GM08714 (cell line): Measurements from ENCODE around the gene HUWE1.

ENCODE experiments used
- H3K4me3 ChIP-seq: fragments of 200-500 bp; sonication (Bioruptor generic); 2 replicates; pipeline ENCODE4 v1.5.1; 2014; ENCODE audit warnings: mild to moderate bottlenecking, low read length, inconsistent platforms
- ZNF274 ChIP-seq: IDR thresholded peaks from 2 replicates; pipeline ENCODE4 v1.6.1; 2012; ENCODE audit warnings: mild to moderate bottlenecking, low read depth, low read length

Gene HUWE1

DNA sequence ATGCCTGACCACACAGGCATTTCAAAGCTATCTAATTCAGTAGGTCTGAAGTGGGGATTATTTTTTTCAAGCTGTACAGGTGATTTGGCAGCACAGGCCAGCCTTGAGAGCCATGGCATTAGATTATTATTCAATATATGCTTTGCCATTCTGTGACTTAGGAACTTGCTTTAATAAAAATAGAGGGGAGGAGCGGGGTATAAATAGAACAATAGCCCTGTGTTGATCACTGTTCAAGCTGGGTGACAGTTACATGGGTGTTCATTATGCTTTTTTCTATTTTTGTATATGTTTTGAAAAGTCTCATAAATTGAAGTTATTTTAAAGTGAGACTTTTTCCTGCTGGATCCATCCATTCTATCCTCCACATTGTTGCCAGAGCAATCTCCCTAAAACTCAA is 20.3 kb downstream of the HUWE1 start:
- no peak overlapping the region for H3K4me3 ChIP-seq
- no peak for TF ChIP-seq ZNF274

DNA sequence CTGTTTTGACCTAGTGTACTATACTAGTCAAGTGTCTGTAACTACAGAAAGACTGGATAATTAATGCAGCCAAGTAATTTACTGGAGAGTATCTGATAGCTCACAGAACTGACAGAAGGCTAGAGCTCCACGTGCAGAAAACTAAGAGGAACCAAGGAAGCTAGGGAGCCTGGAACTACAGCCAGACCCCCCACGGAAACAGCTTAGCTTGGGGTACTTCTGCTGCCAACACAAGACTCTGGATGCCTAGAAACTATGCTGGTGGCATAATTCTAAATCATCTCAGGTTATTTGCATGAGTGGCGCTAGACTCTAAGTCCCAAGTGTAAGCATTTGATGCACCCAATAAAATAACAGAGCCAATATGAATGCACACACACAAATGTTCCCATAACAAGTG is 26.5 kb downstream of the HUWE1 start:
- no peak overlapping the region for H3K4me3 ChIP-seq
- no peak for TF ChIP-seq ZNF274

GRCh38 chrX:53659039-53659438 is 27.5 kb downstream of the HUWE1 start:
- H3K4me3 ChIP-seq, result no peak overlapping the region
- no peak for TF ChIP-seq ZNF274

DNA sequence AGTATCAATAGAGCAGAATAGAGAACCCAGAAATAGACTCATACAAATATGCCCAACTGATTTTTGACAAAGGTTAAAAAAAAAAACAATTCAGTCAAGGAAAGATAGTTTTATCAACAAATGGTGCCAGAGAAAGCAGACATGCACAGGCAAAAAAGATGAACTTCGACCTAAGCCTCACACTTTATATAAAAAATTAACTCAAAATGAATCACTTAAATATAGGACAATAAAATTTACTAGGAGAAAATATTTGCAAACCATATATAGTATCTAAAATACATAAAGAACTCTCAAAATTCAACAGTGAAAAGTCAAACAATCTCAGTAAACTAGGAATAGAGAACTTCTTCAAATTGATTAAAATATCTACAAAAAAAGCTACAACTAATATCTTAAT is 29.7 kb downstream of the HUWE1 start:
- H3K4me3 ChIP-seq, result no peak overlapping the region
- TF ChIP-seq ZNF274, result no peak

GRCh38 chrX:53654376-53654775 is 32.1 kb downstream of the HUWE1 start:
- TF ChIP-seq ZNF274, result no peak
- H3K4me3 ChIP-seq, result no peak overlapping the region

- H3K4me3 ChIP-seq, result no peak overlapping the region
- TF ChIP-seq ZNF274, result no peak
Measured at GRCh38 chrX:53644751-53645150, 41.8 kb downstream of the HUWE1 start.

- TF ChIP-seq ZNF274, result no peak
- no peak overlapping the region for H3K4me3 ChIP-seq
Measured at GRCh38 chrX:53642337-53642736, 44.2 kb downstream of the HUWE1 start.

- no peak for TF ChIP-seq ZNF274
- no peak overlapping the region for H3K4me3 ChIP-seq
Measured at GRCh38 chrX:53639257-53639656, 47.3 kb downstream of the HUWE1 start.

- H3K4me3 ChIP-seq, result no peak overlapping the region
- TF ChIP-seq ZNF274, result no peak
Measured at GRCh38 chrX:53637479-53637878, 49.0 kb downstream of the HUWE1 start.

DNA sequence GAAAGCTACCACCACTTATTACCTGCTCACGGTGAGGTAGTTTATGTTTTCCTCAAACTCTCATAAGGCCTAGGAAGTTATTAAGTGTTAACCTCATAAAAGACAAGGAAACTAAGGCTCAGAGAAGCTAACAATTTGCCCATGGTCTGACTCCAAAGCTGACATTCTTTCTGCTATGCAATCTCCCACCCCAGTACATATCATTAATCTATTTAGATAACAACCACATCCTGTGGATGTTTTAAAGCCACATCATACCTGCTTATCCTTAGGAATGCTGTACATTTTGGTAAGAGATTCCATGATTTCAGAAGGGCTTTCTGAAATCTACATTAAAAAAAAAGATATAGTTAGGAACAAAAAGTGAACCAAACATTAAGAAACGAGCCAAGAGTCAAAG is 55.4 kb downstream of the HUWE1 start:
- TF ChIP-seq ZNF274, result no peak
- no peak overlapping the region for H3K4me3 ChIP-seq

GRCh38 chrX:53630261-53630660 is 56.3 kb downstream of the HUWE1 start:
- no peak for TF ChIP-seq ZNF274
- H3K4me3 ChIP-seq, result no peak overlapping the region

DNA sequence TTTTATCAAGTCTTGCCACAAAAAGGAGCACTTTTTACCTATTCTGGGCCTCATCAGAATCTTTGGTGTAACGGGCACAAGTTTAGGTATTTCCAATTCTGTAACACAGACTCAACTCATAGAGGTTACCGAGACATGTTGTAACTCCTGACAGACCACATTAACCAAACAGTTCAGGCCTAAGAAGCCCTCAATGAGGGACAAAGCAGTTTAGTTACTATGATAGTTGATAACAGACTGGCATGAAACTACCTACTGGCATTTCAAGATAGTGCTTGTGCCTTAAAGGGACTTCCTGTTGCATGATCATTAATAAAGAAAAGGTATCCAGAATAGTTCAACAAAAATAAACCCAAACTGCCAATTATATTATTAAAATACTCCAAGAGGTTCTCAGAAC is 64.1 kb downstream of the HUWE1 start:
- H3K4me3 ChIP-seq, result no peak overlapping the region
- no peak for TF ChIP-seq ZNF274

- no peak for TF ChIP-seq ZNF274
- H3K4me3 ChIP-seq, result no peak overlapping the region
Measured at GRCh38 chrX:53621418-53621986, 65.0 kb downstream of the HUWE1 start.

DNA sequence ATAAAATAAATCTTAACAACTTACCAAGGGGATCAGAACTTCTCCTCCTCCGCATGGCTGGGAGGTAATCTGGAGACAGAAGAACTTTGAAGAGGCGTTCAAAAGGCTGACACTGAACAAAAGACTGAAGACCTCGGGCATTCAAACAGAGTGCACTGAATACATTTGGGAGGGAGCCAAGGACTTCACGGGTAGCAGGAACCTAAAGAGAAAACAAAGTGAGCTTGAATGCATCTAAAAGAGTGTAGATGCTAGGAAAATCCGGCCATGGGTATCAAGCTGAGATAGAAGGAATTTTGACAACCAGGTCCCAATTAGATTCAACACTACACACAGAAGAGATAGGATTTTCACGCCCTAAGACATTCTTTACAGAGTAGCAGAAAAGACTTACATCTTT is 69.6 kb downstream of the HUWE1 start:
- H3K4me3 ChIP-seq, result no peak overlapping the region
- TF ChIP-seq ZNF274, result no peak

GRCh38 chrX:53606456-53606855 is 80.1 kb downstream of the HUWE1 start:
- no peak overlapping the region for H3K4me3 ChIP-seq
- TF ChIP-seq ZNF274, result no peak

DNA sequence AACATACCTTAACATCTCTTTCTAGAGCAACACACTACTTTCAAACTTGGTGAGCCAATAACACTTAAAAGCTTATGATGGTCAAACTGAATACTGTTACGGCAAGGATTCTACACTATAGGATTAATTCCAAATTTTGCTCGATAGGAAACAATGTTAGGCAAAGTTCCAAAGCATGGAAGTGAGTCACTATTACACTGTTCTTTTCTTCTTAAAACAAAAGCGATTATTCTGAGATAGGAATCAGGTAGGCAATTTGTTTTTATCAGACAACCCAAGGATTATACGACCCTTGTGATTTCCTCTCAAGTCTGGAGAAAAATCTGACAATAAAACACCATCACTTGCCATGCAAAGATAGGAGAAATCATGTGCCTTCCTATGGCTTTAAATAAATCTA is 81.5 kb downstream of the HUWE1 start:
- H3K4me3 ChIP-seq, result no peak overlapping the region
- TF ChIP-seq ZNF274, result no peak
